HG02759 (cell line): Measurements from ENCODE around the gene SCAF1.

Source experiments
- ATAC-seq: cut with Tn5 transposase; IDR thresholded peaks from one replicate; pipeline ENCODE4 v1.9.1; 2021; ENCODE audit warnings: mild to moderate bottlenecking, moderate library complexity; ENCODE audit not compliant: unreplicated experiment

The SCAF1 gene

GRCh38 chr19:49640113-49640898, 1.7 kb upstream of the SCAF1 start, which contains the start of gene RRAS:
Gene RRAS (minus strand): TSS chr19:49640143. CDS start chr19:49640098, 45 bp downstream.
- peak; percentile 65 for ATAC-seq

GRCh38 chr19:49642492-49643035, 555 bp downstream of the SCAF1 start:
- ATAC-seq = no peak

DNA sequence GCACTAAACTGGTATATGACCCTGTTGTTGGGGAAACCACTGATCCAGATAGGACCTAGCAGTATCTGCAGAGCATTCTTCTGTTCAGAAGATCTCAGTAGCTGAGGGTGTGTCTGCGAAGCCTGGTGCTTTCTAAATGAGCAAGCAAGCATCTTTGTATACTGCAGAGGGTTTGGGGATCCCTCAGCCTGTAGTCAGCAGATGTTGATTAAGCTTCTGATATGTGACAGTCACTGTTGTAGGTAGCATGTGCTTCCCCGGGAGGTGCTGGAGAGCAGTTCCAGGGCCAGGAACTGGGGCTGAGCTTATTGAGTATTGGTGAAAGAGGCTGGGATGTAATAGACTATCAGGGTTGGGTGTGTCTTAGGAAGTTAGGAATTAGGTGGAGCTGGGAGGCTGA, 1.5 kb downstream of the SCAF1 start:
- ATAC-seq = no peak

DNA sequence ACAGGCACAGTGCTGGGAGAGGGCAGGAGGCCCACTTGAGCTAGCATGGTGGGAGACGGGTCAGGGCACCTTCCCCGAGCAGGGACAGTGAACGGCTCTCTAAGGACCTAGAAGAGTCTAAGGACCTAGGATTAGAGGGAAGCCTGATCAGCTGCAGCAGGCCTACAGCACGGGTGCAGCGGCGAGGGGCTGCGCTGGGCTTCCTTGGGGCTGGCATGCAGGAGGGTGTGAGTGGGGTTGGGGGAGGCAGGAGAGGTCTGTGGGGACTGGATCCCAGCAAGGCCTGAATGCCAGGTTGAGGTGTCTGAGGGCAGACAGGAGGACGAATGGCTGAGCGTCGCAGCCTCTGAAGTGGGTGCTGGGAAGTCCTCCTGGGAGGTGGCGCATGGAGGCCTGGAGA, 3.6 kb downstream of the SCAF1 start:
- ATAC-seq = no peak

- ATAC-seq = no peak
Observed at GRCh38 chr19:49645995-49646394, 4.0 kb downstream of the SCAF1 start.

DNA sequence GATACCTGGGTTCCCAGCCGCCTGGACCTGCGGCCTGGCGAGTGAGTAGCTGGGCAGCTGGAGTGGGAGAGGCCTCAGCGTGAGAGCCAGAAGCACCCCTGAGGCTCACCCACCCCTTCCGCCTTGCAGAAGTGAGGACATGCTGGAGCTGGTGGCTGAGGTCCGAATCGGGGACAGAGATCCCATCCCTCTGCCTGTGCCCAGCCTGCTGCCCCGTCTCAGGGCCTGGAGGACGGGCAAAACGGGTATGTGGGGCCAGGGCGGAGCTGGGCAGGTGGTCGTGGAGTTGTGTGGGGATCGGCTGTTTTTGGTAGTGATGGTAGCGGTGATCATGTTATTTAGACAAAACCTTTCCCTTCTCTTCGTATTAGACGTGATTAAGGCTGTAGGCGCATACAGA, 4.6 kb downstream of the SCAF1 start:
- no peak for ATAC-seq

DNA sequence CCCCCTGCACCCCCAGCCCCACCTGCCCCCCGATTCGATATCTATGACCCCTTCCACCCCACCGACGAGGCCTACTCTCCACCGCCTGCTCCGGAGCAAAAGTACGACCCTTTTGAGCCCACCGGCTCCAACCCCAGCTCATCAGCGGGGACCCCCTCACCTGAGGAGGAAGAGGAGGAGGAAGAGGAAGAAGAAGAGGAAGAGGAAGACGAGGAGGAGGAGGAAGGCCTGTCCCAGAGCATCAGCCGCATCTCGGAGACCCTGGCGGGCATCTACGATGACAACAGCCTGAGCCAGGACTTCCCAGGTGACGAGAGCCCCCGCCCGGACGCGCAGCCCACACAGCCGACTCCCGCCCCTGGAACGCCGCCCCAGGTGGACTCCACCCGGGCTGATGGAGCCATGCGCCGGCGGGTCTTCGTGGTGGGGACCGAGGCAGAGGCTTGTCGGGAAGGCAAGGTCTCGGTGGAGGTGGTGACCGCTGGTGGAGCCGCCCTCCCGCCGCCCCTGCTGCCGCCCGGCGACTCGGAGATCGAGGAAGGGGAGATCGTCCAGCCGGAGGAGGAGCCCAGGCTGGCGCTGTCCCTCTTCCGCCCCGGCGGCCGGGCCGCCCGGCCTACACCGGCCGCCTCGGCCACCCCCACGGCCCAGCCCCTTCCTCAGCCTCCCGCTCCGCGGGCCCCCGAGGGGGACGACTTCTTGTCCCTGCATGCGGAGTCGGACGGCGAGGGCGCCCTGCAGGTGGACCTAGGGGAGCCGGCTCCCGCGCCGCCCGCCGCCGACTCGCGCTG, 9.2 kb downstream of the SCAF1 start:
- ATAC-seq = no peak

DNA sequence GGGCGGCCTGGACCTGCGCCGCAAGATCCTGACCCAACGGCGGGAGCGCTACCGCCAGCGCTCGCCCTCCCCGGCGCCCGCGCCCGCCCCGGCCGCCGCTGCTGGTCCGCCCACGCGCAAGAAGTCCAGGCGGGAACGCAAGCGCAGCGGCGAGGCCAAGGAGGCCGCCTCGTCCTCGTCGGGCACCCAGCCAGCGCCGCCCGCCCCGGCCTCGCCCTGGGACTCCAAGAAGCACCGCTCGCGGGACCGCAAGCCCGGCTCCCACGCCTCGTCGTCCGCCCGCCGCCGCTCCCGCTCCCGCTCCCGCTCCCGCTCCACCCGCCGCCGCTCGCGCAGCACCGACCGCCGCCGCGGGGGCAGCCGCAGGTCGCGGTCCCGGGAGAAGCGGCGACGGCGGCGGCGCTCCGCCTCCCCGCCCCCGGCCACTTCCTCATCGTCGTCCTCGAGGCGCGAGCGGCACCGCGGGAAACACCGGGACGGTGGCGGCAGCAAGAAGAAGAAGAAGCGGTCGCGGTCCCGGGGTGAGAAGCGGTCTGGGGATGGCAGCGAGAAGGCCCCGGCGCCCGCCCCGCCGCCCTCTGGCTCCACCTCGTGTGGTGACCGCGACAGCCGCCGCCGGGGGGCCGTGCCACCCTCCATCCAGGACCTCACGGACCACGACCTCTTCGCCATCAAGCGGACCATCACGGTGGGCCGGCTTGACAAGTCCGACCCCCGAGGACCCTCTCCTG, 10.0 kb downstream of the SCAF1 start:
- no peak for ATAC-seq

- ATAC-seq = no peak
Observed at GRCh38 chr19:49652551-49653465, 10.8 kb downstream of the SCAF1 start.

DNA sequence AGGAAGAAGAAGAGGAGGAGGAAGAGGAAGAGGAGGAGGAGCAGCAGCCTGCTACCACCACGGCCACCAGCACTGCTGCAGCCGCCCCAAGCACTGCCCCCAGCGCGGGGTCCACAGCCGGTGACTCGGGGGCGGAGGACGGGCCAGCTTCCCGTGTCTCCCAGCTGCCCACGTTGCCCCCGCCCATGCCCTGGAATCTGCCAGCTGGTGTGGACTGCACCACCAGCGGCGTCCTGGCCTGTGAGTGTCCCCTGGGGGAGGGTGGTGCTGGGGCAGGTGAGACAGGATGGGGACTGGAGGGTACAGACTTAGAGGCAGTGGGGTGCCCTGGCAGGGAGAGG, 11.4 kb downstream of the SCAF1 start:
- no peak for ATAC-seq

GRCh38 chr19:49654581-49654980, 12.6 kb downstream of the SCAF1 start:
- ATAC-seq = no peak

DNA sequence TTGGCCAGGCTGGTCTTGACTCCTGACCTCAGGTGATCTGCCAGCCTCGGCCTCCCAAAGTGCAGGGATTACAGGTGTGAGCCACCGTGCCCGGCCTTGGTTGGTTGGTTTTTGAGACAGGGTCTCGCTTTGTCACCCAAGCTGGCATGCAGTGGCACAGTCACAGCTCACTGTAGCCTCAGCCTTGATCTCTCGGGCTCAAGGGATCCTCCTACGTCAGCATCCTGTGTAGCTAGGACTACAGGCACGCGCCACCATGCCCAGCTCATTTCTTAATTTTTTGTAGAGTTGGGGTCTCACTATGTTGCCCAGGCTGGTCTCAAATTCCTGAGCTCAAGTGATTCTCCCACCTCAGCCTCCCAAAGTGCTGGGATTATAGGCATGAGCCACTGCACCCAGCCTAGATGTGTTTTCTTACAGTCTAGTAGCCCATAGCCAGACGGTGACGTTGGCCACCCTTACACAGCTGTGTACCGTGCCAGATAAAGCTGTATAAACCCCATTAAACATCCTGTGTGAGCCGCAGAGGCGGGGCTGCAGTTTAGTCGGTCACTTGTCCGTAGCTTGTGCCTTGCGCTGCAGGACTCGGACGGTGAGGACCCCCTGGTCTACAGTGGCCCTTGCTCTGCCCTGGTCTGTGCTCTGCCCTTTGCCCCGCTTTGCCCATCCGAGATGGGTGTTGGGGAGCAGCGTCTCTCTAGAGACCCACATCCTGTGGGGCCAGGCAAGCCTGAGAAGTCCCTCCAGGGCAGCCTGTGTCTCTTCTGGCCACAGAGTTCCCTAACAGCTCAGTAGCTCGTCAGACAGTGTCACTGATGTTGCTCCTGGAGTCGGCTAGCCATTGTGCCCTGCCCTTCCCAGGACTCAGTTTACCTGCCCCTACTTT, 13.8 kb downstream of the SCAF1 start:
- no peak for ATAC-seq

DNA sequence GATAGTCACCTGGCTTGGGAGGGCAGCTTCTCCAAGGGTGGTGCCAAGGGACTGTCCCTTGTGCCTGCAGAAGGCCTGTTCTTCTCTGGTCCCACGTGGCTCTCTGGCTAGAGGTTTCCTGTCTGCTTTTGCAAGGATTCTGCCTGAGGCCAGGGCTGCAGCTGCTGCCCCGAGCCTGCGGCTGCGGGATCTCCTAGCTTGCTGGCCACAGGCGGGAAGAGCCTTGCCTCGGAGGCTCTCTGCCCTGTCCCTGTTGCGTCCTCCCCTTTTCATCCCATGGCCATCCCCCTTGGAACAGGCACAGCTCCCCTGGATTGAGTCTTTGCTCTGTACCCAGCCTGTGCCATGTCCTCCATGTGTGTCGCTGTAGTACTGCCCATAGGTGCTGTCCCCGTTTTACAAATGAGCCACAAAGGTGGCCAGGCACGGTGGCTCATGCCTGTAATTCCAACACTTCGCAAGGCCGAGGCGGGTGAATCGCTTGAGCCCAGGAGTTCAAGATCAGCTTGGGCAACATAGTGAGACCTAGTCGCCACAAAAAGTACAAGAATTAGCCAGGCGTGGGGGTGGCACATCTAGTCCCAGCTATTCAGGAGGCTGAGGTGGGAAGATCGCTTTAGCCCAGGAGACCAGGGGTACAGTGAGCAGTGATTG, 14.6 kb downstream of the SCAF1 start:
- no peak for ATAC-seq

GRCh38 chr19:49657493-49658138, 15.6 kb downstream of the SCAF1 start:
- no peak for ATAC-seq

GRCh38 chr19:49658139-49658517, 16.1 kb downstream of the SCAF1 start:
- ATAC-seq = no peak

GRCh38 chr19:49658566-49659442, 16.8 kb downstream of the SCAF1 start:
- ATAC-seq = no peak

DNA sequence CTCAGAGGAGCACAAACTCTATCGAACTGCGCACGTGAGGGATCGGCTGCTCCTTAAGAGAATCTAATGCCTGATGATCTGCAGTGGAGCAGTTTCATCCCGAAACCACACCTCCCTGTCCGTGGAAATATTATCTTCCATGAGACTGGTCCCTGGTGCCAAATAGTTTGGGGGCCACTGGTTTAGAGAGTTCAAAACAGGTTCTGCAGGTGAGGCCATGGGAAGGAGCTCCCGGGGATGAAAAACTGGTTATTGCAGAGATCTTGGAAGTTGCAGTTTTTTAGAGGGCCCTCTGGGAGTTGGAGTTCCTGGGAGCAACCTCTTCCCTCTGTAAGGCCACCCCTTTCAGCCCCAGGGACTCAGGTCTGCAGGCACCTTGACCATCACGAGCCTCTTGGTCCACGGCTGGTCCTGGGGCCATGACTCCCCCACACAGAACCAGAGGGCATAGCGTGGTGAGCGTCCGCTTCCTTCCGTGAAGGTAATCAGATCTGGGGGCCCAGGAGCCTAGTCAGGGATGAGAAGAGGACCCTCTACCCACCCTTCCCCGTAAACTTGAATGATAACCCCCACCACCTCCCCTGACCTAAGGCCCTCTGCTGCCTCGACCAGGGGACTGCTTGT, 18.4 kb downstream of the SCAF1 start:
- ATAC-seq = no peak
